NB4 (cell line): ENCODE measurements around the gene PCP4.

Experiments used
- DNase-seq: peaks from one replicate; pipeline ENCODE4 v3.0.0; 2010; ENCODE audit warnings: low read depth
- H3K4me3 ChIP-seq: one replicate; pipeline ENCODE4 v1.5.1; 2011; ENCODE audit warnings: mild to moderate bottlenecking, low read depth, low read length, moderate library complexity
- CTCF ChIP-seq: IDR thresholded peaks from one replicate; pipeline ENCODE4 v1.5.1; 2012; ENCODE audit warnings: low read depth, low read length
- MAX ChIP-seq: IDR thresholded peaks from 2 replicates; pipeline ENCODE4 v1.6.1; 2011; ENCODE audit warnings: low read depth, low read length
- MYC ChIP-seq: IDR thresholded peaks from 2 replicates; pipeline ENCODE4 v1.6.1; 2011; ENCODE audit warnings: low read depth, low read length
- POLR2A ChIP-seq: IDR thresholded peaks from 2 replicates; pipeline ENCODE4 v1.6.1; 2011; ENCODE audit warnings: mild to moderate bottlenecking; ENCODE audit not compliant: insufficient read length; ENCODE audit errors: extremely low read depth

The PCP4 gene

GRCh38 chr21:39911286-39912199 lies 44.3 kb downstream of the PCP4 start:
- TF ChIP-seq MYC (no peak), MAX (no peak), POLR2A (no peak), CTCF (no peak)
- H3K4me3 ChIP-seq = no peak overlapping the region
- no peak for DNase-seq

GRCh38 chr21:39913706-39914305 lies 46.6 kb downstream of the PCP4 start:
- H3K4me3 ChIP-seq = no peak overlapping the region
- no peak for DNase-seq
- TF ChIP-seq CTCF (no peak), MAX (no peak), MYC (no peak)

GRCh38 chr21:39915881-39916280 lies 48.6 kb downstream of the PCP4 start:
- no peak overlapping the region for H3K4me3 ChIP-seq
- DNase-seq = no peak
- no peak for TF ChIP-seq CTCF
- no peak for TF ChIP-seq POLR2A
- TF ChIP-seq MYC = no peak
- TF ChIP-seq MAX = no peak

- TF ChIP-seq MYC = no peak
- no peak for TF ChIP-seq MAX
- TF ChIP-seq CTCF = no peak
- no peak for TF ChIP-seq POLR2A
- no peak for DNase-seq
- H3K4me3 ChIP-seq = no peak overlapping the region
Measured at GRCh38 chr21:39918558-39918957, 51.3 kb downstream of the PCP4 start.

GRCh38 chr21:39923476-39923875 lies 56.2 kb downstream of the PCP4 start:
- no peak for DNase-seq
- H3K4me3 ChIP-seq = no peak overlapping the region
- no peak for TF ChIP-seq MAX
- TF ChIP-seq MYC = no peak
- TF ChIP-seq CTCF = no peak
- no peak for TF ChIP-seq POLR2A
